Caki2 (cell line): Measurements from ENCODE around the gene TOX2. TPM values are rescaled to one million over a fixed set of nuclear protein-coding genes. Genes with fewer than 3 reads are reported as not detected.

Experiments
- DNase-seq: peaks from one replicate; pipeline ENCODE4 v3.0.0-alpha.2; 2015; ENCODE audit warnings: low read depth
- in situ Hi-C: cut with HindIII; loops from 2 replicates; pipeline ENCODE4 v1.10.0; 2016; ENCODE audit warnings: low sequenced_read_pairs, low pct_unique_long_range_greater_than_20kb, mixed read lengths
- total RNA-seq: library from RNA; depleted of rRNA; stranded (reverse); fragments of >200 nt; shearing (Covaris generic); gene quantifications from 2 replicates; pipeline ENCODE4 v1.2.3, GENCODE V29; 2014; ENCODE audit warnings: low replicate concordance; rRNA removed

TOX2 gene
- total RNA-seq, 1 experiment from 2014 or later: not detected

GRCh38 chr20:44113618-44114376, 199.1 kb downstream of the TOX2 start:
- in situ Hi-C loops: no loop called here
- no peak for DNase-seq

GRCh38 chr20:44115181-44115580, 200.5 kb downstream of the TOX2 start:
- in situ Hi-C loops: no loop called here
- DNase-seq: no peak

GRCh38 chr20:44115762-44116644, 201.4 kb downstream of the TOX2 start:
- in situ Hi-C loops: no loop called here
- no peak for DNase-seq

GRCh38 chr20:44117296-44118184, 202.9 kb downstream of the TOX2 start:
- in situ Hi-C loops: no loop called here
- DNase-seq: no peak

- no peak for DNase-seq
- in situ Hi-C loops: no loop called here
These were observed 203.8 kb downstream of the TOX2 start for GRCh38 chr20:44118185-44119033.

Other genes starting within 250 kb of the TOX2 start
- gene MYBL2, start 247.7 kb upstream of the TOX2 start, total RNA-seq: 13.6 and 28.6 TPM in 2 replicates
- not detected in 2 replicates for gene GTSF1L, start 187.8 kb upstream of the TOX2 start, total RNA-seq